Peyer's patch (tissue), 4 donors: Measurements from ENCODE around the gene GREB1.

ENCODE experiments used
- CTCF ChIP-seq, 6 experiments: fragments of 450-650 bp in 4 of 6; fragments of 200-600 bp in 2 of 6; sonication (generic) in 1 of 6; IDR thresholded peaks; one replicate each; pipeline ENCODE4 v1.5.1; 2017 to 2019; ENCODE audit warnings: antibody characterized with exemption in 6 of 6, mild to moderate bottlenecking in 3 of 6, moderate library complexity in 1 of 6
- POLR2A ChIP-seq, 2 donors: fragments of 450-650 bp; IDR thresholded peaks; one replicate each; pipeline ENCODE4 v1.5.1; 2017; ENCODE audit warnings: antibody characterized with exemption in 2 of 2, mild to moderate bottlenecking in 2 of 2, moderate library complexity in 2 of 2

- TF ChIP-seq POLR2A (IDR thresholded peaks at IDR 0.05): no peak
- TF ChIP-seq CTCF (IDR thresholded peaks at IDR 0.05): no peak
Observed at GRCh38 chr2:11524470-11524869, 9.4 kb upstream of the GREB1 start.
